ENCODE data around the gene METTL21A. TPM values are rescaled to one million over a fixed set of nuclear protein-coding genes. Genes with fewer than 3 reads are reported as not detected.

The METTL21A gene
- total RNA-seq (15.9 TPM), polyA plus RNA-seq (ENCODE audit: insufficient read depth in 1 of 8, insufficient read length in 8 of 8, low replicate concordance in 1 of 8) (10 to 100 TPM; 14.1 to 20.3 (median 16.8) TPM)
- long read RNA-seq, donor 1, partial matches to known transcripts = 0 of 1 reads
- long read RNA-seq, donor 1, other reads (novel, unspliced or antisense) = 0 of 1 reads
- long read RNA-seq, donor 2, partial matches to known transcripts = 0 of 1 reads
- long read RNA-seq, donor 2, other reads (novel, unspliced or antisense) = 0 of 1 reads
- long read RNA-seq, donor 3, partial matches to known transcripts = 17 of 19 reads
- long read RNA-seq, donor 3, other reads (novel, unspliced or antisense) = 0 of 19 reads
- long read RNA-seq, donor 4, full-length matches to known transcripts = 7 of 7 reads
- long read RNA-seq, donor 4, partial matches to known transcripts = 0 of 7 reads
- long read RNA-seq, donor 4, other reads (novel, unspliced or antisense) = 0 of 7 reads
- long read RNA-seq, donor 5, full-length matches to known transcripts = 11 of 19 reads
- long read RNA-seq, donor 5, partial matches to known transcripts = 8 of 19 reads
- long read RNA-seq, donor 5, other reads (novel, unspliced or antisense) = 0 of 19 reads
- long read RNA-seq, donor 6, full-length matches to known transcripts = 9 of 17 reads
- long read RNA-seq, donor 6, partial matches to known transcripts = 8 of 17 reads
- long read RNA-seq, donor 6, other reads (novel, unspliced or antisense) = 0 of 17 reads
- long read RNA-seq, donor 7, full-length matches to known transcripts = 7 of 7 reads
- long read RNA-seq, donor 7, partial matches to known transcripts = 0 of 7 reads
- long read RNA-seq, donor 7, other reads (novel, unspliced or antisense) = 0 of 7 reads
- long read RNA-seq, donor 8, full-length matches to known transcripts = 3 of 3 reads
- long read RNA-seq, donor 8, partial matches to known transcripts = 0 of 3 reads
- long read RNA-seq, donor 8, other reads (novel, unspliced or antisense) = 0 of 3 reads
- long read RNA-seq, donor 9, partial matches to known transcripts = 5 of 6 reads
- long read RNA-seq, donor 9, other reads (novel, unspliced or antisense) = 0 of 6 reads
- long read RNA-seq, donor 10, full-length matches to known transcripts = 4 of 12 reads
- long read RNA-seq, donor 10, partial matches to known transcripts = 8 of 12 reads
- long read RNA-seq, donor 10, other reads (novel, unspliced or antisense) = 0 of 12 reads
- long read RNA-seq, donor 11, full-length matches to known transcripts = 2 of 2 reads
- long read RNA-seq, donor 11, partial matches to known transcripts = 0 of 2 reads
- long read RNA-seq, donor 11, other reads (novel, unspliced or antisense) = 0 of 2 reads

DNA sequence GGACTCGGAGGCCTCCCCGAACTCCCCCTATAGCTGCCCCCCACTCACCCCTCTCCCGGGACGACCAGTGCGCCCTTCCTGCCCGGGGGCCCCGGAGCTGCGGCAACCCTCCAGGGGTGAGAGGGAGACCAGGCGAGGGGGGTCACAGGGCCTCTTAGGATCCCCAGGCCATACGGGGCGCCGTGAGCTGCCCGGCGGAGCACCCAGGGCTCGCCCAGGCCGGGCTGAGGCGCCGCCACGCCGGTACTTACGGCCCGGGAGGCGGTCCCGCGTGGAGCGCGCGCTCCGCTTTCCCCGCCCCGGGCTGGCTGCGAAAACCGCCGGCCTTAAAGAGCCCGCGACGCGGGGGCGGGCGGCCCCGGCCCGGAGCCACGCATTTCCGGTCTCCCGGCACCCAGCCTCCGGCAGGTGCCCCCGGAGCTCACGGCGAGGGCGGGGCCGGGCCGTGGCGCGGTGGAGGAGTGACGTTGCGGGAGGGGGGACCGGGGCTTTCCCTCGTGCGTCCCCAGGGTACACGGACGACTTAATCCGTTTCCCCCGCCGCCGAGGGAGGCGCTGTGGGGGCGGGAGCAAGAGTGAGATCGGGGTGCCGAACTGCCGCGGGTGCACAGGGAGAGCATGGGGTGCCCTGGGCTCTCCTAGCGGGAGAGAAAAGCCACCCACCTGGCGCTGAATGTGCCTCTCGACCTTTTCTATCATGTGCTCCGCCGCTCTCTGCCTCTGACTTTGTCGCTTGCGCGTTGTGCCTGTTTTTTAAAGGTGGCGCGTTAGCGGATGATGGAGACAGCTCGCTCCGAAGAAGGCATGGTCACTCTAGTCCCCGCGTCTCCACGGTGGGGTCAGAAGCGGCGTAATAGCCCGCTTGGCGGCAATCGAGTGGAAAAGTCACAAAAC, at the start of gene METTL21A:
Gene METTL21A (minus strand): TSS at position 381 of the 894 bp plus-strand sequence. CDS start 1,019 bp downstream, outside the sequence.
- H3K9me3 ChIP-seq (replicated peaks; ENCODE audit: control insufficient read depth, low read depth, low read length) = no peaks in the 10 kb centered on the region
- H3K27me3 ChIP-seq (ENCODE audit: control insufficient read depth, insufficient read depth, low read length) = no peaks in the 10 kb centered on the region
- peaks cover 7% of the 10 kb centered on the region for H3K4me1 ChIP-seq (ENCODE audit: control insufficient read depth, insufficient read depth, low read length)
- peak within 1 kb of the TSS; percentile 98 for H3K27ac ChIP-seq (ENCODE audit: low read length)
- H3K4me3 ChIP-seq (ENCODE audit: low read length) = peak within 1 kb of the TSS; percentile 97
- H3K36me3 ChIP-seq (ENCODE audit: control insufficient read depth, insufficient read depth, low read length) = peaks cover 12% of the 10 kb centered on the region
- peak; percentile 96 for DNase-seq
- WGBS (ENCODE audit: insufficient coverage) = under 1% methylated on average over 87 of the region's 92 CpGs

DNA sequence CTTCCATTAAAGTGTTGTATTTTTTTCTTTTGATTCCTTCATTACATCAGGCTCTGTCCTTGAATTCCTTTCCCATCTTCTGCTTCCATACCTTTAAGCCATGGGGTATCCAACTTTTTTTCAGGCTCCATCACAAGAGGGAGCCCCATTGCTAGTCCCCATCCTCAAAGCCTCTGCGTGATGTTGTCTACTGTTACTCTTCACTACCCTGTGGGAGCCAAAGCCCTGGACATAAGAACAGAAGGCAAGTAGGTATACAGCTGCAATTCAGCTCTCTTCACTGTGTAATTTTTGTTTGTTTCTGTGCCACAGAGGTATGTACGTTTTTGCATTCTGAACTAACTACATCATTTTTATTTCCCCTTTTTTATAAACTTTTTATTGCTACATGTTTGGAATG, 49.6 kb upstream of the METTL21A start:
- Histone ChIP-seq H3K4me1 (ENCODE audit: control insufficient read depth, insufficient read depth, low read length) (no peaks in the 10 kb centered on the region), H3K4me3 (ENCODE audit: low read length) (no peak overlapping the region), H3K36me3 (ENCODE audit: control insufficient read depth, insufficient read depth, low read length) (no peaks in the 10 kb centered on the region), H3K9me3 (replicated peaks; ENCODE audit: control insufficient read depth, low read depth, low read length) (no peaks in the 10 kb centered on the region), H3K27me3 (ENCODE audit: control insufficient read depth, insufficient read depth, low read length) (no peaks in the 10 kb centered on the region), H3K27ac (ENCODE audit: low read length) (no peak overlapping the region)
- DNase-seq = no peak
- no CpG with 5 or more reads among the region's 2 CpGs for WGBS (ENCODE audit: insufficient coverage)

DNA sequence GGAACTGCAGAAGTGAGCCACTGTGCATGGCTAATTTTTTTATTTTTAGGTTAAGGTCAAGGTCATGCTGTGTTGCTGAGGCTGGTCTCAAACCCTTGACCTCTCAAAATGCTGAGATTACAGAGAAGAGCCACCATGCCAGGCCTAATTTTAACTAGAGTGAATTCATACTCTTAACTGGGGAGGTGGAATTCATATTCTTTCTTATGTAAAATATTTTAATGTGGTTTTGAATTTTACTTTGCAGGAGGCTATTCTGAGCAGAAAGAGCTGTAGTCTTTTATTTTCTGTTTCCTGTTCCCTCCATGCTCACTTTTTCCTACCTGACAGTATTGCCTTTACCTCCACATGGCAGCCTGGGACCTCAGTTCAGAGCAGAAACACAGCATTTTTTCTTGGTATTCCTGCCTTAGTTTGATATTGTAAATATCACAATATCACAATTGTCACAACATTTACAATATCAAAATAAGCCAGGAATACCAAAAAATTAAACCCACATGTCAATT, 49.1 kb upstream of the METTL21A start:
- Histone ChIP-seq H3K9me3 (replicated peaks; ENCODE audit: control insufficient read depth, low read depth, low read length) (no peaks in the 10 kb centered on the region), H3K36me3 (ENCODE audit: control insufficient read depth, insufficient read depth, low read length) (no peaks in the 10 kb centered on the region), H3K4me3 (ENCODE audit: low read length) (no peak overlapping the region), H3K4me1 (ENCODE audit: control insufficient read depth, insufficient read depth, low read length) (no peaks in the 10 kb centered on the region), H3K27ac (ENCODE audit: low read length) (no peak overlapping the region), H3K27me3 (ENCODE audit: control insufficient read depth, insufficient read depth, low read length) (no peaks in the 10 kb centered on the region)
- no peak for DNase-seq

DNA sequence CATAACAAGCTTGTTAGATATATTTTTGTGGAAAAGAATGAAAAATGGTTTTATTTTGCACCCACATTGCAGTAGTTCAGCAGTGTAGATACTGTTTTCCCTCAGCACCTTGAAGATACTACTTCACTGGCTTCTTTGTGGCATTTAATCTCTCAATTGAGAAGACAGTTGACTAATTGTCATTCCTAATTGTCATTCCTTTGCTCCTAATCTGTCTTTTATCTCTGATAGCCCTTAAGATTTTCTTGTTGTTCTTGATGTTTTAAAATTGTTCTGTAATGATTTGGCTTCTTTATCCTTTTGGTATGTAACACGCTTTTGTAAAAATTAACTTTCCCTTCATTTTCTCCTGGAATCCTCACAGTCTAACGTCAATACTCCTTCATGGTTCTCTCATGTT, 48.2 kb upstream of the METTL21A start:
- WGBS (ENCODE audit: insufficient coverage) = no CpG with 5 or more reads among the region's 2 CpGs
- Histone ChIP-seq H3K36me3 (ENCODE audit: control insufficient read depth, insufficient read depth, low read length) (no peaks in the 10 kb centered on the region), H3K4me1 (ENCODE audit: control insufficient read depth, insufficient read depth, low read length) (no peaks in the 10 kb centered on the region), H3K4me3 (ENCODE audit: low read length) (no peak overlapping the region), H3K27ac (ENCODE audit: low read length) (no peak overlapping the region), H3K9me3 (replicated peaks; ENCODE audit: control insufficient read depth, low read depth, low read length) (no peaks in the 10 kb centered on the region), H3K27me3 (ENCODE audit: control insufficient read depth, insufficient read depth, low read length) (no peaks in the 10 kb centered on the region)
- no peak for DNase-seq

DNA sequence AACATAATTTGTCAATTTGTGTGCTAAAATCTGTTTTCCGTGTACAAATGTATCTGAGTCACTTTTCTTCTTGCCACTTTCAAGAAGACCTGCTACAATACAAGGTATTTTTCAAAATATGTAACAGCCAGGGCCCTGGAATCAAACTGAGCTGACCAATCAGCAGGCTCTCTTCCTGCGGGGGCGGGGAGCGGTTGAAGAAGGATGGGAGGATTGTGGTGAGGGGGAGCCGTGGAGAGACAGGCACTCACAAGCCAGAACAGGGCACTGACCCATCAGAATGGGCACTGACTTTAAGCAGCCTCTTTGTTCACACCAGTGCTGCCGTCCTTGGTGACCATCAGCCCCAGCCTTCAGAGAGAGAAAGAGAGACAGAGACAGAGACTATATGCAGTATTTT, 45.7 kb upstream of the METTL21A start:
- no CpG with 5 or more reads among the region's 6 CpGs for WGBS (ENCODE audit: insufficient coverage)
- no peak overlapping the region for H3K27ac ChIP-seq (ENCODE audit: low read length)

DNA sequence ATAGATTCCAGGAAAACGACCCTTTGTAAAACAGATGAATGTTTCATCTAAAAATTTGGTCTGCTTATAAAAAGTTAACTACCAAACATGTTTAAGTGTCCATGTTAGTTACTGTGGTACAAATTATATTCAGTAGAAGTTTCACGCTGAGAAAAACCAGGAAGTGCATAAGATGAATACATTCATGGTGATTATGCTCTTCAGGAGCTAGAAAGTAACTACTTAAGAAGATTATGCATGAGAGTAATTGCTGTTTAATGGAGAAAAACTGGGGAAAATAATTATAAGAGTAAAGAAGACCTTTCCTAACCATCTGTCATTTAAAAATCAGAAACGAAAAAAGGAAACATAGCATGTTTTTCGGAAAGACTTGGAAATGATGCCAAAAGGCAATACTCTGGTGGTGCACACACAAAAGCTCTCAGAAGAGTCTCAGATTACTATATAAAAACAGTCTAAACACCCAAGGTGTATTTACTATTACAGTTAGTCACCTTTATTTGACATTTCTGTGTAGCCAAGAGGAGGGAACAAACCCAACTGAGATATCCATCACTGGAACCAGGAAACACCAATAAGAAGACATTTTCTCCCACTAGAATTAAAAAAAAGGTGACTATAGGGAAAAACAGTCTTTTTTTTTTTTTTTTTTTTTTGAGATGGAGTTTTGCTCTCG, 38.8 kb upstream of the METTL21A start:
- WGBS (ENCODE audit: insufficient coverage) = no CpG with 5 or more reads among the region's 5 CpGs
- H3K27ac ChIP-seq (ENCODE audit: low read length) = no peak overlapping the region
- no peak overlapping the region for H3K4me3 ChIP-seq (ENCODE audit: low read length)
- H3K36me3 ChIP-seq (ENCODE audit: control insufficient read depth, insufficient read depth, low read length) = no peaks in the 10 kb centered on the region
- H3K27me3 ChIP-seq (ENCODE audit: control insufficient read depth, insufficient read depth, low read length) = no peaks in the 10 kb centered on the region
- no peaks in the 10 kb centered on the region for H3K4me1 ChIP-seq (ENCODE audit: control insufficient read depth, insufficient read depth, low read length)
- DNase-seq = no peak
- no peaks in the 10 kb centered on the region for H3K9me3 ChIP-seq (replicated peaks; ENCODE audit: control insufficient read depth, low read depth, low read length)

More for the DNA sequence above, 45.7 kb upstream of the METTL21A start:
- no peak overlapping the region for H3K4me3 ChIP-seq (ENCODE audit: low read length)
- H3K27me3 ChIP-seq (ENCODE audit: control insufficient read depth, insufficient read depth, low read length) = no peaks in the 10 kb centered on the region
- H3K4me1 ChIP-seq (ENCODE audit: control insufficient read depth, insufficient read depth, low read length) = no peaks in the 10 kb centered on the region
- H3K9me3 ChIP-seq (replicated peaks; ENCODE audit: control insufficient read depth, low read depth, low read length) = no peaks in the 10 kb centered on the region
- H3K36me3 ChIP-seq (ENCODE audit: control insufficient read depth, insufficient read depth, low read length) = no peaks in the 10 kb centered on the region
- no peak for DNase-seq

DNA sequence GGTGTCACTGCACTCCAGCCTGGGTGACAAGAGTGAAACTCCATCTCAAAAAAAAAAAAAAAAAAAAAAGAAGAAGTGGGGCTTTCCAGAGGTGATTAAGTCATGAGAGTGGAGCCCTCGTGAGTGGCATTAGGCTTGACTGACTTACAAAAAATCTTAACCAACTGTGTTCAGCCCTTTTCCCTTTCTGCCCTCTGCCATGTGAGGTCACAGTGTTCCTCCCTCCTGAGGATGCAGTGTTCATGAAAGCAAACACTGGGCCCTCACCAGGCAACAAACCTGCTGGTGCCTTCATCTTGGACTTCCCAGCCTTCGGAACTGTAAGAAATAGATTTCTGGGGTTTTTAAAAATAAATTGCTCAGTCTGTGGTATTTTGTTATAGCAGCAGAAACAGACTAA, 37.0 kb upstream of the METTL21A start:
- no peaks in the 10 kb centered on the region for H3K9me3 ChIP-seq (replicated peaks; ENCODE audit: control insufficient read depth, low read depth, low read length)
- no peaks in the 10 kb centered on the region for H3K4me1 ChIP-seq (ENCODE audit: control insufficient read depth, insufficient read depth, low read length)
- peak; percentile 16 for DNase-seq
- H3K36me3 ChIP-seq (ENCODE audit: control insufficient read depth, insufficient read depth, low read length) = no peaks in the 10 kb centered on the region
- no peaks in the 10 kb centered on the region for H3K27me3 ChIP-seq (ENCODE audit: control insufficient read depth, insufficient read depth, low read length)
- H3K27ac ChIP-seq (ENCODE audit: low read length) = no peak overlapping the region
- H3K4me3 ChIP-seq (ENCODE audit: low read length) = no peak overlapping the region
- no CpG with 5 or more reads among the region's 2 CpGs for WGBS (ENCODE audit: insufficient coverage)

DNA sequence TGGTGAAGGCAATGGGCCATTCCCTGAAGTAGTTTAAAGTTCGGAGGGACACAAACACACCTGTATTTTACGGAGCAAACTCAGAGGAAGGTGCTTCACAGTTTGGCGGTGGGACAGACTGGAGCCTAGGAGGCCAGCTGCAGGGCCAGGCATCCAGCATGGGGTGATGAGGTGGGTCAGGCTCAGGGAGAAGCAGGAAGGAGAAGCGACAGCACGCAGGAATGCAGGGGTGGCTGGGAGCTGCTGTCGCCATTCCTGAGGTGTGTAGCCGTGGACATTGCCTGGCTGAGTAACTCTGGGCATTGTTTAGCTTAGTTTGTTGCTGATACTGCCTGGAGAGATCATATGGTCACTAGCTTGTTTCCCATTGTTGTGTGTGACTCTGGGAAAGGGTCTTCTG, 35.8 kb upstream of the METTL21A start:
- 72% methylated on average over 7 of the region's 7 CpGs for WGBS (ENCODE audit: insufficient coverage)
- Histone ChIP-seq H3K36me3 (ENCODE audit: control insufficient read depth, insufficient read depth, low read length) (no peaks in the 10 kb centered on the region), H3K9me3 (replicated peaks; ENCODE audit: control insufficient read depth, low read depth, low read length) (no peaks in the 10 kb centered on the region), H3K4me3 (ENCODE audit: low read length) (no peak overlapping the region), H3K27me3 (ENCODE audit: control insufficient read depth, insufficient read depth, low read length) (no peaks in the 10 kb centered on the region), H3K4me1 (ENCODE audit: control insufficient read depth, insufficient read depth, low read length) (no peaks in the 10 kb centered on the region), H3K27ac (ENCODE audit: low read length) (no peak overlapping the region)
- no peak for DNase-seq

DNA sequence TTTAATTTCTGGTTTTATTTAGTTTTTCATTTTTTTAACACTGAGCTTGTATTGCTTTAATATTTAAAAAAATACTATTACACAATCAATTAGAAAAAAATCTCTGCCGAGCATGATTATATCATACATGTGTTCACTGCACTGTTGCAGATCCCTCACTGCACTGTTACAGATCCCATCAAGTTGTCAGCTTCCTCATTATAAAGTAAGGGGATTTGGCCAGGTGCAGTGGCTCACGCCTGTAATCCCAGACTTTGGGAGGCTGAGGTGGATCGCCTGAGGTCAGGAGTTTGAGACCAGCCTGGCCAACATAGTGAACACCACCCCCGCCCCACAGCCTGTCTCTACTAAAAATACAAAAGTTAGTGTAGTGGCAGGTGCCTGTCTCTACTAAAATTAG, 33.0 kb upstream of the METTL21A start:
- DNase-seq = no peak
- H3K27ac ChIP-seq (ENCODE audit: low read length) = no peak overlapping the region
- H3K9me3 ChIP-seq (replicated peaks; ENCODE audit: control insufficient read depth, low read depth, low read length) = no peaks in the 10 kb centered on the region
- WGBS (ENCODE audit: insufficient coverage) = no CpG with 5 or more reads among the region's 4 CpGs
- H3K4me1 ChIP-seq (ENCODE audit: control insufficient read depth, insufficient read depth, low read length) = no peaks in the 10 kb centered on the region
- no peak overlapping the region for H3K4me3 ChIP-seq (ENCODE audit: low read length)
- no peaks in the 10 kb centered on the region for H3K27me3 ChIP-seq (ENCODE audit: control insufficient read depth, insufficient read depth, low read length)
- H3K36me3 ChIP-seq (ENCODE audit: control insufficient read depth, insufficient read depth, low read length) = no peaks in the 10 kb centered on the region

Data from muscle of leg (tissue), 16 donors.